Testis (tissue), 2 donors: ENCODE results near the gene EHMT1.

Experiments used
- CTCF ChIP-seq, 3 experiments: fragments of 450-650 bp in 2 of 3; fragments of 200-600 bp in 1 of 3; sonication (generic) in 1 of 3; IDR thresholded peaks; one replicate each; pipeline ENCODE4 v1.5.1; 2016 to 2019; ENCODE audit warnings: antibody characterized with exemption in 3 of 3, mild to moderate bottlenecking in 2 of 3, moderate library complexity in 1 of 3
- POLR2A ChIP-seq: fragments of 450-650 bp; IDR thresholded peaks from one replicate; pipeline ENCODE4 v1.6.1; 2017; ENCODE audit warnings: antibody characterized with exemption, mild to moderate bottlenecking, moderate library complexity

GRCh38 chr9:137761032-137761431, 142.2 kb downstream of the EHMT1 start:
- no peak for TF ChIP-seq CTCF (IDR thresholded peaks at IDR 0.05)
- TF ChIP-seq POLR2A = no peak
